Lower lobe of right lung (tissue), 2 donors: ENCODE data around the gene CIAO1. TPM values are rescaled to one million over a fixed set of nuclear protein-coding genes. Genes with fewer than 3 reads are reported as not detected.
A peak's percentile ranks its signal among the peaks of the same experiment; 100 is the strongest.

Experiments used
- ATAC-seq, 2 donors: fragments of 200-7000 bp; cut with Tn5 transposase; one replicate each; pipeline ENCODE4 v1.9.1; 2020 to 2022; ENCODE audit warnings: mild to moderate bottlenecking in 2 of 2, moderate library complexity in 2 of 2
- DNase-seq: peaks from one replicate; pipeline ENCODE4 v3.0.0-alpha.2; 2020
- H3K27ac ChIP-seq: fragments of 200-600 bp; one replicate; pipeline ENCODE4 v1.8.0; 2022
- H3K27me3 ChIP-seq: fragments of 200-600 bp; one replicate; pipeline ENCODE4 v1.8.0; 2022; ENCODE audit warnings: low read depth
- H3K36me3 ChIP-seq: fragments of 200-600 bp; one replicate; pipeline ENCODE4 v1.8.0; 2022; ENCODE audit warnings: mild to moderate bottlenecking
- H3K4me1 ChIP-seq: fragments of 200-600 bp; one replicate; pipeline ENCODE4 v1.8.0; 2022
- H3K4me3 ChIP-seq: fragments of 200-600 bp; one replicate; pipeline ENCODE4 v1.8.0; 2022; ENCODE audit warnings: mild to moderate bottlenecking
- H3K9me3 ChIP-seq: fragments of 200-600 bp; one replicate; pipeline ENCODE4 v1.8.0; 2022
- CTCF ChIP-seq: fragments of 200-600 bp; IDR thresholded peaks from one replicate; pipeline ENCODE4 v1.8.0; 2022; ENCODE audit warnings: antibody characterized with exemption, mild to moderate bottlenecking
- intact Hi-C: fragments of 100-400 bp; cut with DNase I; formaldehyde crosslinking; loops from one replicate; pipeline ENCODE4 v1.11.0; 2022
- total RNA-seq: library from RNA; stranded (reverse); fragmentation: NEBNext Ultra II Directional; extraction: Animal tissue kit (Norgen Biotek cat#: 25700); gene quantifications from one replicate; pipeline ENCODE4 v1.2.1, GENCODE V29; 2021
- donor health status: DM: no; HTN: yes; CAD: no; lungs with severe emphysema.

CIAO1 gene
- total RNA-seq, 1 donor from 2014 or later = 62.3 TPM

- ATAC-seq = peak in 1 of 2 donors; percentile 31
- Histone ChIP-seq H3K27ac (no peak overlapping the region), H3K36me3 (no peaks in the 10 kb centered on the region), H3K9me3 (no peaks in the 10 kb centered on the region), H3K27me3 (peaks cover 13% of the 10 kb centered on the region), H3K4me3 (no peak overlapping the region), H3K4me1 (no peaks in the 10 kb centered on the region)
- intact Hi-C loops = no loop called here
- DNase-seq = no peak
- no peak for TF ChIP-seq CTCF
Observed at GRCh38 chr2:96315400-96316071, 49.5 kb downstream of the CIAO1 start.

GRCh38 chr2:96316999-96317398 is 51.0 kb downstream of the CIAO1 start:
- ATAC-seq (no peak), DNase-seq (no peak)
- Histone ChIP-seq H3K9me3 (no peaks in the 10 kb centered on the region), H3K36me3 (no peaks in the 10 kb centered on the region), H3K27ac (no peak overlapping the region), H3K4me1 (peaks cover 8% of the 10 kb centered on the region), H3K4me3 (no peak overlapping the region), H3K27me3 (peaks cover 15% of the 10 kb centered on the region)
- intact Hi-C loops = no loop called here
- no peak for TF ChIP-seq CTCF

GRCh38 chr2:96317584-96317997 is 51.6 kb downstream of the CIAO1 start:
- no peak for ATAC-seq
- H3K4me1 ChIP-seq = peaks cover 12% of the 10 kb centered on the region
- no peaks in the 10 kb centered on the region for H3K36me3 ChIP-seq
- H3K4me3 ChIP-seq = no peak overlapping the region
- DNase-seq = no peak
- intact Hi-C loops = no loop called here
- H3K9me3 ChIP-seq = no peaks in the 10 kb centered on the region
- no peak for TF ChIP-seq CTCF
- H3K27ac ChIP-seq = no peak overlapping the region
- H3K27me3 ChIP-seq = peaks cover 21% of the 10 kb centered on the region

GRCh38 chr2:96318723-96319122 is 52.7 kb downstream of the CIAO1 start:
- Histone ChIP-seq H3K27me3 (peaks cover 31% of the 10 kb centered on the region), H3K4me3 (no peak overlapping the region), H3K36me3 (no peaks in the 10 kb centered on the region), H3K9me3 (no peaks in the 10 kb centered on the region), H3K27ac (no peak overlapping the region), H3K4me1 (peaks cover 12% of the 10 kb centered on the region)
- intact Hi-C loops = no loop called here
- TF ChIP-seq CTCF = no peak
- ATAC-seq (no peak), DNase-seq (no peak)

GRCh38 chr2:96319396-96319795 is 53.4 kb downstream of the CIAO1 start:
- DNase-seq (no peak), ATAC-seq (no peak)
- intact Hi-C loops = no loop called here
- no peaks in the 10 kb centered on the region for H3K9me3 ChIP-seq
- peaks cover 31% of the 10 kb centered on the region for H3K27me3 ChIP-seq
- H3K4me1 ChIP-seq = peaks cover 15% of the 10 kb centered on the region
- no peaks in the 10 kb centered on the region for H3K36me3 ChIP-seq
- no peak overlapping the region for H3K27ac ChIP-seq
- no peak overlapping the region for H3K4me3 ChIP-seq
- TF ChIP-seq CTCF = no peak
